H9 (cell line): ENCODE measurements around the gene CROCC. TPM values are rescaled to one million over a fixed set of nuclear protein-coding genes. Genes with fewer than 3 reads are reported as not detected.

ENCODE experiments used
- DNase-seq: peaks from one replicate; pipeline ENCODE4 v3.0.0-alpha.2; 2017
- H2AFZ ChIP-seq: one replicate; pipeline ENCODE4 v1.6.1; 2013; ENCODE audit warnings: mild to moderate bottlenecking, low read length, control low read depth, moderate library complexity
- H2AK5ac ChIP-seq: 2 replicates; pipeline ENCODE4 v1.6.1; 2013; ENCODE audit warnings: low read length, control low read depth, mixed read lengths; ENCODE audit not compliant: insufficient read length
- H2BK120ac ChIP-seq: one replicate; pipeline ENCODE4 v1.6.1; 2013; ENCODE audit warnings: low read depth, mild to moderate bottlenecking, low read length, control low read depth, inconsistent platforms; ENCODE audit not compliant: poor library complexity, severe bottlenecking
- H2BK12ac ChIP-seq: 2 replicates; pipeline ENCODE4 v1.6.1; 2013; ENCODE audit warnings: low read length, control low read depth, mixed read lengths, low read depth; ENCODE audit not compliant: insufficient read length
- H2BK15ac ChIP-seq: 2 replicates; pipeline ENCODE4 v1.6.1; 2013; ENCODE audit warnings: low read depth, low read length, control low read depth
- H2BK20ac ChIP-seq: one replicate; pipeline ENCODE4 v1.6.1; 2013; ENCODE audit warnings: low read depth, mild to moderate bottlenecking, low read length, control low read depth, inconsistent platforms; ENCODE audit not compliant: poor library complexity, severe bottlenecking
- H2BK5ac ChIP-seq: 2 replicates; pipeline ENCODE4 v1.6.1; 2013; ENCODE audit warnings: low read length, control low read depth, mixed read lengths; ENCODE audit not compliant: insufficient read length
- H3K14ac ChIP-seq: 2 replicates; pipeline ENCODE4 v1.6.1; 2013; ENCODE audit warnings: low read length, control low read depth; ENCODE audit not compliant: insufficient read depth
- H3K18ac ChIP-seq: 2 replicates; pipeline ENCODE4 v1.6.1; 2013; ENCODE audit warnings: low read depth, mild to moderate bottlenecking, mixed read lengths, low read length, control low read depth; ENCODE audit not compliant: insufficient read length
- H3K23ac ChIP-seq: 2 replicates; pipeline ENCODE4 v1.6.1; 2013; ENCODE audit warnings: low read length, control low read depth, mixed read lengths, low read depth; ENCODE audit not compliant: insufficient read length
- H3K23me2 ChIP-seq: 2 replicates; pipeline ENCODE4 v1.6.1; 2013; ENCODE audit warnings: low read depth, mild to moderate bottlenecking, mixed read lengths, low read length, control low read depth; ENCODE audit not compliant: insufficient read length, poor library complexity, severe bottlenecking
- H3K27ac ChIP-seq: 2 replicates; pipeline ENCODE4 v1.5.1; 2013; ENCODE audit warnings: low read length, control low read depth, mixed read lengths, low read depth; ENCODE audit not compliant: insufficient read length
- H3K27me3 ChIP-seq: 2 replicates; pipeline ENCODE4 v1.6.1; 2013; ENCODE audit warnings: low read length, control low read depth, inconsistent platforms; ENCODE audit not compliant: insufficient read depth
- H3K4ac ChIP-seq: 2 replicates; pipeline ENCODE4 v1.6.1; 2013; ENCODE audit warnings: low read depth, mild to moderate bottlenecking, control low read depth, inconsistent platforms, low read length, moderate library complexity
- H3K4me1 ChIP-seq: 2 replicates; pipeline ENCODE4 v1.6.1; 2013; ENCODE audit warnings: low read length, control low read depth, inconsistent platforms; ENCODE audit not compliant: insufficient read depth
- H3K4me2 ChIP-seq: 2 replicates; pipeline ENCODE4 v1.6.1; 2013; ENCODE audit warnings: low read length, control low read depth, mixed read lengths; ENCODE audit not compliant: insufficient read length, insufficient read depth
- H3K56ac ChIP-seq: 2 replicates; pipeline ENCODE4 v1.6.1; 2013; ENCODE audit warnings: low read depth, mild to moderate bottlenecking, mixed read lengths, low read length, control low read depth; ENCODE audit not compliant: insufficient read length
- H3K79me1 ChIP-seq: 2 replicates; pipeline ENCODE4 v1.6.1; 2013; ENCODE audit warnings: low read depth, mild to moderate bottlenecking, moderate library complexity, low read length, control low read depth, inconsistent platforms; ENCODE audit not compliant: insufficient read depth, poor library complexity, severe bottlenecking
- H3K79me2 ChIP-seq: 2 replicates; pipeline ENCODE4 v1.6.1; 2013; ENCODE audit warnings: low read length, control low read depth, inconsistent platforms; ENCODE audit not compliant: insufficient read depth
- H3K9ac ChIP-seq: 2 replicates; pipeline ENCODE4 v1.6.1; 2013; ENCODE audit warnings: low read length, control low read depth, mixed read lengths; ENCODE audit not compliant: insufficient read length; ENCODE audit errors: extremely low read depth
- H3K9me3 ChIP-seq: one replicate; pipeline ENCODE4 v1.6.1; 2013; ENCODE audit warnings: low read depth, low read length, inconsistent platforms; ENCODE audit not compliant: control insufficient read depth
- H3T11ph ChIP-seq: one replicate; pipeline ENCODE4 v1.6.1; 2013; ENCODE audit warnings: mild to moderate bottlenecking, low read length, control low read depth, inconsistent platforms
- H4K20me1 ChIP-seq: one replicate; pipeline ENCODE4 v1.6.1; 2013; ENCODE audit not compliant: control insufficient read depth, insufficient read length, insufficient read depth
- H4K5ac ChIP-seq: 2 replicates; pipeline ENCODE4 v1.6.1; 2013; ENCODE audit warnings: low read depth, mild to moderate bottlenecking, mixed read lengths, low read length, control low read depth; ENCODE audit not compliant: insufficient read length
- H4K8ac ChIP-seq: replicated peaks from 2 replicates; pipeline ENCODE4 v1.6.1; 2013; ENCODE audit warnings: low read length, control low read depth, mixed read lengths, low read depth; ENCODE audit not compliant: insufficient read length
- H4K91ac ChIP-seq: 2 replicates; pipeline ENCODE4 v1.6.1; 2013; ENCODE audit warnings: low read depth, mild to moderate bottlenecking, moderate library complexity, mixed read lengths, low read length, control low read depth; ENCODE audit not compliant: insufficient read length
- H3K27ac Mint-ChIP-seq, 3 experiments: 2 replicates in 2 of 3; 3 replicates in 1 of 3; pipeline ENCODE4 v1.8.0; 2020 to 2021; ENCODE audit warnings: mixed read lengths in 3 of 3, mild to moderate bottlenecking in 1 of 3, moderate library complexity in 1 of 3
- H3K27me3 Mint-ChIP-seq: 2 replicates; pipeline ENCODE4 v1.8.0; 2021; ENCODE audit warnings: low read depth, mild to moderate bottlenecking, moderate library complexity, mixed read lengths
- H3K36me3 Mint-ChIP-seq, 3 experiments: 2 replicates in 2 of 3; 3 replicates in 1 of 3; pipeline ENCODE4 v1.8.0; 2020 to 2021; ENCODE audit warnings: low read depth in 3 of 3, mixed read lengths in 3 of 3; ENCODE audit not compliant: insufficient read depth in 1 of 3
- H3K4me1 Mint-ChIP-seq, 2 experiments: 2 replicates each; pipeline ENCODE4 v1.8.0; 2020; ENCODE audit warnings: mixed read lengths in 2 of 2
- H3K4me3 Mint-ChIP-seq, 2 experiments: 2 replicates in 1 of 2; 3 replicates in 1 of 2; pipeline ENCODE4 v1.8.0; 2020 to 2021; ENCODE audit warnings: mild to moderate bottlenecking in 2 of 2, mixed read lengths in 2 of 2, moderate library complexity in 1 of 2
- H3K9me3 Mint-ChIP-seq, 2 experiments: 2 replicates in 1 of 2; 3 replicates in 1 of 2; pipeline ENCODE4 v1.8.0; 2020; ENCODE audit warnings: mild to moderate bottlenecking in 2 of 2, mixed read lengths in 2 of 2, moderate library complexity in 1 of 2
- WGBS: extraction: QIAGEN DNeasy Blood & Tissue Kit; methylation state at CpG from one replicate; pipeline ENCODE4 v1.1.7; 2013; ENCODE audit warnings: missing lambda C conversion rate, low lambda C conversion rate, mixed read lengths; ENCODE audit not compliant: insufficient read length; ENCODE audit errors: extremely low coverage; 5-methylcytosine and 5-hydroxymethylcytosine counted together
- total RNA-seq: library from RNA; stranded (reverse); gene quantifications from 2 replicates; pipeline ENCODE4 v1.2.1, GENCODE V29; 2021
- TF ChIP-seq, protein P1 (sequence below): fragments of 200-600 bp; sonication (generic); conservative IDR thresholded peaks from 3 replicates; pipeline ENCODE4 v1.8.0; 2021; ENCODE audit warnings: antibody characterized with exemption, mild to moderate bottlenecking

Gene CROCC
- total RNA-seq, 1 experiment from 2014 or later: 40.7 TPM

DNA sequence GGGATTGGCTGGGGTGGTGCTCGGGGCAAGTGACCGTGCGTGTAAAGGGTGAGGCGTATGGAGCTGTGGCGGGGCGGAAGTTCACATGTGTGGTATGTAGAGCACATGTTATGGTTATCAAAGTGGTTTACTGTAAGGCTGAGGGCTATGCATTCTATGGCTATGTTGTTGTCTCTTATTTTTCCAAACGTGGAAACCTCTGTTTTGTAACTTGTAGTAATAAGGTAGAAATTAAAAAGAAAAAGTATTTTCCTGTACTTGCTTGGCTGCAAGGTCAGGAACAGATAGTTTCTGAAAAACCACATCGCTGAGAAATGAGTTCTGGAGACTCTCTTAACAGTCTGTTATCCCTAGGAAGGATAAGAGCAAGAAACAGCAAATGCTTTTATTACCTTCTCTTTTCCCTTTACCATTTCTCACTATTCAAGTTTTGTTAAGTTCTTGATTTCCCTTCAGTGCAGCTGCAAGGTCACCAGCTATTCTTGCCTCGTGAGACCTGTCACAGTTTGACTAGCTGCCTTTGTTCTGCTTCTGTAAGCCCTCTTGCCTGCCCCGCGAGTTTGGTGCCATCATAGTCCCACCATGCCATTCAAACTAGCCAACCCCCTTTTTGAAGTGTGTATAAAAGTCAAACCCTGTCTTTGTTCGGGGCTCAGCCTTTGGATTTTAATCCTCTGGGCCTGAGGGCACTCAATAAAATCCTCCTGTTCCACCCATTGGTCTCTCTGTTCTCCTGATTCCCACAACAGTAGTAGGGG lies 16.4 kb upstream of the CROCC start:
- no peaks in the 10 kb centered on the region for H3K9me3 ChIP-seq
- peak overlapping the region; percentile 100 for H3K14ac ChIP-seq
- no peak overlapping the region for H2BK12ac ChIP-seq
- H4K91ac ChIP-seq: peak overlapping the region; percentile 68
- peak overlapping the region; percentile 99 for H3K23ac ChIP-seq
- H2AFZ ChIP-seq: no peak overlapping the region
- WGBS: no CpG with 5 or more reads among the region's 12 CpGs
- peak overlapping the region; percentile 100 for H2BK5ac ChIP-seq
- TF ChIP-seq, protein P1, sequence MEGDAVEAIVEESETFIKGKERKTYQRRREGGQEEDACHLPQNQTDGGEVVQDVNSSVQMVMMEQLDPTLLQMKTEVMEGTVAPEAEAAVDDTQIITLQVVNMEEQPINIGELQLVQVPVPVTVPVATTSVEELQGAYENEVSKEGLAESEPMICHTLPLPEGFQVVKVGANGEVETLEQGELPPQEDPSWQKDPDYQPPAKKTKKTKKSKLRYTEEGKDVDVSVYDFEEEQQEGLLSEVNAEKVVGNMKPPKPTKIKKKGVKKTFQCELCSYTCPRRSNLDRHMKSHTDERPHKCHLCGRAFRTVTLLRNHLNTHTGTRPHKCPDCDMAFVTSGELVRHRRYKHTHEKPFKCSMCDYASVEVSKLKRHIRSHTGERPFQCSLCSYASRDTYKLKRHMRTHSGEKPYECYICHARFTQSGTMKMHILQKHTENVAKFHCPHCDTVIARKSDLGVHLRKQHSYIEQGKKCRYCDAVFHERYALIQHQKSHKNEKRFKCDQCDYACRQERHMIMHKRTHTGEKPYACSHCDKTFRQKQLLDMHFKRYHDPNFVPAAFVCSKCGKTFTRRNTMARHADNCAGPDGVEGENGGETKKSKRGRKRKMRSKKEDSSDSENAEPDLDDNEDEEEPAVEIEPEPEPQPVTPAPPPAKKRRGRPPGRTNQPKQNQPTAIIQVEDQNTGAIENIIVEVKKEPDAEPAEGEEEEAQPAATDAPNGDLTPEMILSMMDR: no peak
- no peaks in the 10 kb centered on the region for H4K20me1 ChIP-seq
- peak overlapping the region; percentile 99 for H4K8ac ChIP-seq
- peak overlapping the region; percentile 71 for H3K4me2 ChIP-seq
- H3K27me3 ChIP-seq: no peaks in the 10 kb centered on the region
- H2BK20ac ChIP-seq: no peak overlapping the region
- Mint-ChIP-seq H3K36me3 (peaks cover 0 to 5% (median 0%) of the 10 kb centered on the region in 3 experiments; a peak in 1 of 7 replicates), H3K4me3 (no peak overlapping the region), H3K27me3 (no peaks in the 10 kb centered on the region), H3K27ac (no peak overlapping the region), H3K4me1 (peaks cover 18 to 19% of the 10 kb centered on the region in 2 experiments), H3K9me3 (no peaks in the 10 kb centered on the region; a peak in 1 of 5 replicates)
- peak overlapping the region; percentile 100 for H3K27ac ChIP-seq
- peaks cover 10% of the 10 kb centered on the region for H3K23me2 ChIP-seq
- H3K18ac ChIP-seq: peak overlapping the region; percentile 100
- peak overlapping the region; percentile 100 for H3T11ph ChIP-seq
- no peaks in the 10 kb centered on the region for H3K4me1 ChIP-seq
- peak overlapping the region; percentile 100 for H4K5ac ChIP-seq
- H2AK5ac ChIP-seq: no peak overlapping the region
- no peaks in the 10 kb centered on the region for H3K79me2 ChIP-seq
- H3K79me1 ChIP-seq: no peaks in the 10 kb centered on the region
- peak overlapping the region; percentile 100 for H3K56ac ChIP-seq
- H2BK15ac ChIP-seq: no peak overlapping the region
- peak overlapping the region; percentile 99 for H3K9ac ChIP-seq
- peak overlapping the region; percentile 100 for H2BK120ac ChIP-seq
- DNase-seq: peak; percentile 66
- H3K4ac ChIP-seq: peak overlapping the region; percentile 46; the same call in 1 of the 2 replicates
